ENCODE measurements around the gene RHCG. TPM values are rescaled to one million over a fixed set of nuclear protein-coding genes. Genes with fewer than 3 reads are reported as not detected.
A peak's percentile ranks its signal among the peaks of the same experiment; 100 is the strongest.

RHCG gene
- total and polyA plus RNA-seq, 2 of the 13 experiments (the other 11 are each of a cell fraction or from before 2014, with no cell fraction given) = not detected

- TF ChIP-seq ZNF7 (CRISPR knock-in tag; IDR thresholded peaks at IDR 0.05) (no peak), HDAC1 (CRISPR knock-in tag; IDR thresholded peaks at IDR 0.05) (peak; percentile 82), MYNN (CRISPR knock-in tag; IDR thresholded peaks at IDR 0.05; ENCODE audit: low read depth) (no peak), ZNF317 (CRISPR knock-in tag; IDR thresholded peaks at IDR 0.05) (no peak), TFDP1 (CRISPR knock-in tag; IDR thresholded peaks at IDR 0.05; ENCODE audit: borderline replicate concordance) (peak; percentile 29; the same call in 1 of the 2 replicates), ZBTB38 (CRISPR knock-in tag; IDR thresholded peaks at IDR 0.05) (no peak), ZBTB7B (CRISPR knock-in tag; IDR thresholded peaks at IDR 0.05) (0 out of 2 replicates have a peak, but pooled peaks have one; percentile 22), ZNF230 (CRISPR knock-in tag; IDR thresholded peaks at IDR 0.05) (no peak), KDM4B (CRISPR knock-in tag; IDR thresholded peaks at IDR 0.05) (no peak), GRHL1 (CRISPR knock-in tag; conservative IDR thresholded peaks at IDR 0.05) (no peak), CHD2 (IDR thresholded peaks at IDR 0.05; ENCODE audit: low read depth, low read length) (no peak), ZFX (CRISPR knock-in tag; IDR thresholded peaks at IDR 0.05; ENCODE audit: low read depth) (peak; percentile 50), ZBED4 (CRISPR knock-in tag; IDR thresholded peaks at IDR 0.05; ENCODE audit: borderline replicate concordance) (peak; percentile 28; the same call in 1 of the 2 replicates), ATF5 (CRISPR knock-in tag; IDR thresholded peaks at IDR 0.05; ENCODE audit: low read depth) (0 out of 2 replicates have a peak, but pooled peaks have one; percentile 58), ZBTB7A (CRISPR knock-in tag; IDR thresholded peaks at IDR 0.05) (0 out of 2 replicates have a peak, but pooled peaks have one; percentile 19), ZNF33A (CRISPR knock-in tag; IDR thresholded peaks at IDR 0.05; ENCODE audit: borderline replicate concordance) (no peak), ZNF326 (CRISPR knock-in tag; IDR thresholded peaks at IDR 0.05; ENCODE audit: borderline replicate concordance) (no peak), ZFP36L1 (CRISPR knock-in tag; IDR thresholded peaks at IDR 0.05) (no peak), ZNF484 (CRISPR knock-in tag; IDR thresholded peaks at IDR 0.05; ENCODE audit: borderline replicate concordance, low read depth) (no peak), HCFC1 (IDR thresholded peaks at IDR 0.05; ENCODE audit: low read depth, low read length) (no peak), SIN3B (IDR thresholded peaks at IDR 0.05; ENCODE audit: low read length) (no peak), KLF16 (CRISPR knock-in tag; IDR thresholded peaks at IDR 0.05) (0 out of 4 replicates have a peak, but pooled peaks of 1 of the 2 experiments have one; percentile 40), MAZ (IDR thresholded peaks at IDR 0.05; ENCODE audit: borderline replicate concordance, low read depth, low read length) (no peak), MAZ (CRISPR knock-in tag; IDR thresholded peaks at IDR 0.05; ENCODE audit: low read depth) (no peak), PHF21A (CRISPR knock-in tag; IDR thresholded peaks at IDR 0.05) (peak; percentile 45; the same call in 1 of the 2 replicates)
Measured at GRCh38 chr15:89455535-89455934, 40.8 kb downstream of the RHCG start (continued).
